Measurements from ENCODE around the gene NTRK3. TPM values are rescaled to one million over a fixed set of nuclear protein-coding genes. Genes with fewer than 3 reads are reported as not detected.
A peak's percentile ranks its signal among the peaks of the same experiment; 100 is the strongest.

Gene NTRK3
- total and polyA plus RNA-seq, 12 donors, result 0.45 to 5.6 (median 2.3) TPM

DNA sequence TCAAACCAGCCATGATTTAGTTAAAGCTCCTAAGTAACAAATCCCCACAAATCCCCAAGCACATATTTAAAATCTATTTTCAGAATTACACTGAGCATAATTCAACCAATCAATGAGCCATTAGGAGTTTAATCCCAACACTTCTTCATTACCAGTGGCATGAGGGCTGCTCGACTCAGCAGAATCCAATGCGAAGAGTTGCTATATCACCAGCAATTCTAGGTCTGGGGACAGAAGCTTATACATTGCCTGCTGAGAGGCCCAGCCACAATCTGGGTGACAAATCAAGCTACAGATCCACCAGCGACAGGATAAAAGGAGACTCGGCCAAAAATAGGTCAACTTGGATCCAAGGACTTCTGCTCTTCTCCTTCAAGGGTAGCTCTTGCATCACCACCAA lies 238.8 kb downstream of the NTRK3 start:
- Histone ChIP-seq H3K4me1 (peaks cover 0 to 4% (median 0%) of the 10 kb centered on the region in 9 donors), H3K27ac (no peak overlapping the region), H3K4me3 (no peak overlapping the region), H3K36me3 (no peaks in the 10 kb centered on the region), H3K9me3 (no peaks in the 10 kb centered on the region), H3K27me3 (peaks cover 0 to 8% (median 0%) of the 10 kb centered on the region in 7 donors)
- DNase-seq (no peak), ATAC-seq (no peak)
- 90 to 91% methylated on average over 4 of the region's 4 CpGs for WGBS, 2 donors
- TF ChIP-seq, protein P1, sequence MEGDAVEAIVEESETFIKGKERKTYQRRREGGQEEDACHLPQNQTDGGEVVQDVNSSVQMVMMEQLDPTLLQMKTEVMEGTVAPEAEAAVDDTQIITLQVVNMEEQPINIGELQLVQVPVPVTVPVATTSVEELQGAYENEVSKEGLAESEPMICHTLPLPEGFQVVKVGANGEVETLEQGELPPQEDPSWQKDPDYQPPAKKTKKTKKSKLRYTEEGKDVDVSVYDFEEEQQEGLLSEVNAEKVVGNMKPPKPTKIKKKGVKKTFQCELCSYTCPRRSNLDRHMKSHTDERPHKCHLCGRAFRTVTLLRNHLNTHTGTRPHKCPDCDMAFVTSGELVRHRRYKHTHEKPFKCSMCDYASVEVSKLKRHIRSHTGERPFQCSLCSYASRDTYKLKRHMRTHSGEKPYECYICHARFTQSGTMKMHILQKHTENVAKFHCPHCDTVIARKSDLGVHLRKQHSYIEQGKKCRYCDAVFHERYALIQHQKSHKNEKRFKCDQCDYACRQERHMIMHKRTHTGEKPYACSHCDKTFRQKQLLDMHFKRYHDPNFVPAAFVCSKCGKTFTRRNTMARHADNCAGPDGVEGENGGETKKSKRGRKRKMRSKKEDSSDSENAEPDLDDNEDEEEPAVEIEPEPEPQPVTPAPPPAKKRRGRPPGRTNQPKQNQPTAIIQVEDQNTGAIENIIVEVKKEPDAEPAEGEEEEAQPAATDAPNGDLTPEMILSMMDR (IDR thresholded peaks at IDR 0.05), result no peak
- intact Hi-C loops (cut with DNase I), result loop anchor here in 3 of 10 donors (5.0 to 10.0 kb wide), 3 partner anchors 143 to 1100 kb away; no protein-coding TSS in a partner anchor

DNA sequence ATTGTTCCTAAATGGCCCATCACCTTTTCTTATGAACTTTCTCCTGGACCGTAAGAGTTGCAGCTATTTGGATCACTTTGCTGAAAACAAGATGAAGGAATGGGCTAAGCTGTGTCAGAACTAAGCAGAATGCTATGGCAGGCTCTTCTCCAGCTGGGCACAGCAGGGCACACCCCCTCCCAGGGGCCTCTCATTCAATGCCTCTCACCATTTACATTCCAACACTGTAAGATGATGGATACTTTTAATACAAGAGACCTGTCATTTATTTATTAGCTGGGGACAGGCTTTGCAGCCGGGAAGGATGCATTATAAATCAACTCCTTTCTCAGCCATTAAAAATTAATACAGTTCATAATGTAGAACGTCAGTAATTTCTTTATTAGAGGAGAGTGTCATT lies 240.1 kb downstream of the NTRK3 start:
- H3K9me3 ChIP-seq, result no peaks in the 10 kb centered on the region
- intact Hi-C loops (cut with DNase I), result loop anchor here in 3 of 10 donors (5.0 to 10.0 kb wide), 3 partner anchors 142 to 1099 kb away; no protein-coding TSS in a partner anchor
- H3K27me3 ChIP-seq, result peaks cover 0 to 8% (median 0%) of the 10 kb centered on the region in 7 donors
- no peaks in the 10 kb centered on the region for H3K36me3 ChIP-seq
- no peak overlapping the region for H3K27ac ChIP-seq
- TF ChIP-seq, protein P1 (IDR thresholded peaks at IDR 0.05), result no peak
- no peak overlapping the region for H3K4me3 ChIP-seq
- WGBS, 2 donors, result 65 to 77% methylated on average over 3 of the region's 3 CpGs
- peaks cover 0 to 15% (median 8%) of the 10 kb centered on the region in 9 donors for H3K4me1 ChIP-seq
- no peak for ATAC-seq
- no peak for DNase-seq

DNA sequence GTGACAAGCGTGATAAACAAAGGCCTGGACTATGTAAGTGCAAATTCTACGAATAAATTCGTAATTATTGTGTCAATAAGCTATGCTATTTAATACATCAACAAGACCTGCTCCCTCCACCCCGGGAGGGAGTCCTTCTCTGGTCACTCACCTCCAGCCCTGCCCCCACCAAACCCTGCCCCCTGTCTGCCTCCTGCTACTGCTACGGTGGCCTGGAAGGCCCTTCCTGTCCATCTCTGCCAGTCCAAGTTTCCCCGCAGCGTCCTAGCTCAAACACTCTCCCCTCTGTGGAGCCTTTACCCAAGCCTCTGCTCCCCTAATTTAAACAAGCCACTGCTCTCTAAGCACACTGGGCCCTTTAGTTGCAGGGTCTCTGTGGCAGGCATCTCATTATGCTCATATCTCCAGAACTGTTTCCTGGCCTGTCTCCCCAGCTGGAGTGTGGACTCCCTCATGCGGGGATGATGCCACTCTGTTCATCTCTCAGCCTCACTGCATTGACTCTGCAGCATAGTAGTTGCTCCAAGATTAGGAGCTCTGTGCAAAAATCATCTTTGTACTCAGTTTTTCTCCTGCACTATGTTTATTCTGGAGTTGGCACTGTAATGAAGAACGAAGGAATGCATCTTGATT lies 241.2 kb downstream of the NTRK3 start:
- Histone ChIP-seq H3K27ac (peak overlapping the region in 8 of 10 donors; percentile 16 to 83 (median 46)), H3K27me3 (peaks cover 0 to 5% (median 0%) of the 10 kb centered on the region in 7 donors), H3K36me3 (no peaks in the 10 kb centered on the region), H3K4me1 (peaks cover 0 to 15% (median 8%) of the 10 kb centered on the region in 9 donors), H3K4me3 (peak overlapping the region in 5 of 10 donors; percentile 28 to 43 (median 34)), H3K9me3 (no peaks in the 10 kb centered on the region)
- intact Hi-C loops (cut with DNase I), result loop anchor here in 3 of 10 donors (5.0 to 10.0 kb wide), 3 partner anchors 141 to 1098 kb away; no protein-coding TSS in a partner anchor
- TF ChIP-seq, protein P1 (IDR thresholded peaks at IDR 0.05), result peak in 4 of 9 donors; percentile 22 to 43 (median 38)
- WGBS, 2 donors, result 32 to 42% methylated on average over 9 of the region's 9 CpGs
- DNase-seq, result peak; percentile 42 to 46
- ATAC-seq, result peak; percentile 73 to 96 (median 88)

DNA sequence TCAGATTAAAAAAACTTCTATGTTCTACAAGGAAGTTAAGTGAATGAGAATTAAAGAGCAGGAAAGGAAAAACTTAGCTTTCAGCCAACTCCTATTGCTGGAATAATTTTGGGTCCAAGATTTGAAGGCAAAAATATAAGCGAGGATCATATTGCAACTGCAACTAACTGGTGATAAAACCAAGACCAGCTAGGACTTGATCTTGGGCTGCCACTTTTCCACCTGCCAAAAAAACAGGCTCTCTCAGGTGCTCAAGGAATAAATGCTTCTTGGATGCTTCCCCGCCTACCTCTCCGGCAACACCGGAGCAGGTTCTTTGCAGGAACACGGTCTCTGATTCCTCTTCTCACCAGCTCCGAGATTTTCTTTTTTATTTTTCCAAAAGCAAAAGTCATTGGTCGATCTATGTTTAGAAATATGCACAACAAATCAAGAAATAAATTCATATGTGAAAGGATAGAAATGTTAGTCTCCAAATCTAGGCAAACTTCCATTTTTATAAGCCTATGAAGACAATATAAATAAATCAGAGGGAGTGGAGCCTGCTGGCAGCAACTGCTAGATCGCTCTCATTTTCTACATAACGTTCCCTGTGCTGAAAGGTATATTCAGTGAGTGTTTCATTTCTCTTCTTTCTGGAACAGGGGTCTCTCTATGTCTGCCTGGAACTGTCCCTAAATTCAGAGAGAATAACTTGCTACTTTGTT lies 241.9 kb downstream of the NTRK3 start:
- H3K36me3 ChIP-seq, result no peaks in the 10 kb centered on the region
- intact Hi-C loops (cut with DNase I), result loop anchor here in 3 of 10 donors (5.0 to 10.0 kb wide), 3 partner anchors 140 to 1097 kb away; no protein-coding TSS in a partner anchor
- TF ChIP-seq, protein P1 (IDR thresholded peaks at IDR 0.05), result no peak
- DNase-seq (no peak), ATAC-seq (peak in 2 of 8 donors; percentile 13 to 27)
- peak overlapping the region in 8 of 10 donors; percentile 16 to 83 (median 46) for H3K27ac ChIP-seq
- peak overlapping the region in 5 of 10 donors; percentile 28 to 43 (median 34) for H3K4me3 ChIP-seq
- H3K4me1 ChIP-seq, result peaks cover 0 to 15% (median 8%) of the 10 kb centered on the region in 9 donors
- 77 to 81% methylated on average over 9 of the region's 9 CpGs for WGBS, 2 donors
- no peaks in the 10 kb centered on the region for H3K9me3 ChIP-seq
- peaks cover 0 to 5% (median 0%) of the 10 kb centered on the region in 7 donors for H3K27me3 ChIP-seq
